Fibroblast of mammary gland (primary cell): ENCODE results near the gene RAI14.

ENCODE experiments used
- DNase-seq: peaks from one replicate; pipeline ENCODE4 v3.0.0-alpha.2; 2010; ENCODE audit warnings: low read depth
- H3K4me3 ChIP-seq: 2 replicates; pipeline ENCODE4 v1.5.1; 2011; ENCODE audit warnings: low read depth, mild to moderate bottlenecking, low read length, moderate library complexity; ENCODE audit not compliant: control insufficient read depth
- CTCF ChIP-seq: conservative IDR thresholded peaks from 2 replicates; pipeline ENCODE4 v1.5.1; 2011; ENCODE audit warnings: low read depth, low read length, inconsistent platforms; ENCODE audit not compliant: control insufficient read depth, insufficient read depth

Gene RAI14

GRCh38 chr5:34844106-34844505, 188.0 kb downstream of the RAI14 start:
- H3K4me3 ChIP-seq = no peak overlapping the region
- no peak for TF ChIP-seq CTCF
- no peak for DNase-seq

GRCh38 chr5:34844999-34845398, 188.9 kb downstream of the RAI14 start:
- no peak for DNase-seq
- TF ChIP-seq CTCF = no peak
- no peak overlapping the region for H3K4me3 ChIP-seq

GRCh38 chr5:34847056-34847455, 190.9 kb downstream of the RAI14 start:
- H3K4me3 ChIP-seq = no peak overlapping the region
- DNase-seq = no peak
- TF ChIP-seq CTCF = no peak

GRCh38 chr5:34847552-34847951, 191.4 kb downstream of the RAI14 start:
- no peak for DNase-seq
- no peak overlapping the region for H3K4me3 ChIP-seq
- no peak for TF ChIP-seq CTCF

- DNase-seq = no peak
- no peak for TF ChIP-seq CTCF
- no peak overlapping the region for H3K4me3 ChIP-seq
Measured at GRCh38 chr5:34848230-34848629, 192.1 kb downstream of the RAI14 start.

GRCh38 chr5:34849253-34849652, 193.1 kb downstream of the RAI14 start:
- no peak overlapping the region for H3K4me3 ChIP-seq
- DNase-seq = peak; percentile 43
- TF ChIP-seq CTCF = no peak
